Posterior vena cava (tissue), 2 donors: ENCODE data around the gene LGR5. TPM values are rescaled to one million over a fixed set of nuclear protein-coding genes. Genes with fewer than 3 reads are reported as not detected.

Experiments
- DNase-seq: peaks from one replicate; pipeline ENCODE4 v3.0.0-alpha.2; 2020; ENCODE audit warnings: low spot score
- intact Hi-C, 2 donors: fragments of 100-400 bp; cut with DNase I; formaldehyde crosslinking; loops; one replicate each; pipeline versions ENCODE4 v1.14.1 to v1.14.2; 2022 to 2023
- total RNA-seq, 2 donors: library from RNA; stranded (reverse); fragmentation: NEBNext Ultra II Directional; extraction: Animal tissue kit (Norgen Biotek cat#: 25700); gene quantifications; one replicate each; pipeline ENCODE4 v1.2.1, GENCODE V29; 2021
- donor health status: DM: yes; HTN: yes; CAD: no.
- donor health status: DM: yes; HTN: yes; CAD: no.

Gene LGR5
- total RNA-seq, 2 donors from 2014 or later = 0.38 to 1.3 TPM

DNA sequence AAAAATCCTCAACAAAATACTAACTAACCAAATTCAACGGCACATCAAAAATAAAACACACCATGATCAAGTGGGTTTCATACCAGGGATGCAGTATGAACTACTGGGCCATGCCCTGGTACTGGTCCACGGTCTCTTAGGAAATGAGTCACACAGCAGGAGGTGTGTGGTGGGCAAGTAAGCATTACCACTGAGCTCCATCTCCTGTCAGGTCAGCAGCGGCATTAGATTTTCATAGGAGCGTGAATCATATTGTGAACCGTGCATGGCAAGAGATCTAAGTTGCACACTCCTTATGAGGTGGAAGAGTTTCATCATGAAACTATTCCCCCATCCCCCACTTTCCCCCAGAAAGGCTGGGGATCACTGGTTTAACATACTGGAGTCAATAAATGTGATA, 6.7 kb upstream of the LGR5 start:
- intact Hi-C loops = loop anchor here in 1 of 2 donors (10.0 kb wide), 1 partner anchor 1482 kb away; no protein-coding TSS in a partner anchor
- no peak for DNase-seq

DNA sequence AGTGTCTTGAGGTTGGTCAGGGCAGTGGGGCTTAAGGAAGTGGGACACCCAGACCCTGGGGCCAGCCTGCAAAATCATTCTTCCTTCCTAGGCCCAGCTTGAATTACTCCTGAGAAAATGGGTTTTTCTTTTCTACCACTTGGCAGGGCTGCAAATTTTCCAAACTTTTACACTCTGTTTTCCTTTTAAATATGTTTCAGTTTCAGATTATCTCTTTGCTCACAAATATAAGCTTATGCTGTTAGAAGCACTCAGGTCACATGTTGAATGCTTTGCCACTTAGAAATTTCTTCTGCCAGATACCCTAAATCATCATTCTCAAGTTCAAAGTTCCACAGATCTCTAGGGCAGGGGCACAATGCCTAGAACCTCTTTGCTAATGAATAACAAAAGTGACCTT, 2.9 kb upstream of the LGR5 start:
- intact Hi-C loops = loop anchor here in 1 of 2 donors (10.0 kb wide), 1 partner anchor 1478 kb away; no protein-coding TSS in a partner anchor

DNA sequence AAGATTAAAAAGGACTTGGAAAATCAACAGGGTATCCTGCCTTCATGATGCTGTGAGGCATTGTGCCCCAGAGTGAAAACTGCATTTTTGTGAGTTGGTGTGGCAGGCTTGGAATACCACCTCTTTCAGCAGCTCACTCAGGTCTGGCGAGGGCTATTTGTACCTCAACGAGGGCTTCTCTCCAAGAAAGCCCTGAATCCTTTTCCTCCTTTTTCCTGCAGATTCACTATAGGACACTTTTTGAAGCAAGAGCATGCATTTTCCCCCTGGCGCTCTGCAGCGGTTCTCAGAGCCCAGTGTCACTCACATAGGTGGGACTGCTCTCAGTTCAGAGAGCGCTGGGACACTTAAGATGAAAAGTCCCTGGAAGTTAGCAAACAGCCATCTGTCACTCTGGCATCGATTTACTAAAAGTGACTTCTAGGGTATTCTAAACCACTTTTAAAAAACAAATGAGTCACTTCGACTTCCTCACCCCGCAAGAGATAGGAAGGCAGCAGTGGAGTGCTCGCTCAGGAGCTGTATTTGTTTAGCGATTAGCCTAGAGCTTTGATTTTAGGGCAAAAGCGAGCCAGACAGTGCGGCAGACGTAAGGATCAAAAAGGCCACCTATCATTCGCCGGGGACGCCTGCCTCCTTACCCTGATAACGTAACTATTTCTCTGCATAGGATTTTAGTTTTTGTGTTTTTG, 782 bp upstream of the LGR5 start:
- DNase-seq = no peak
- intact Hi-C loops = loop anchor here in 1 of 2 donors (10.0 kb wide), 1 partner anchor 1476 kb away; no protein-coding TSS in a partner anchor

More for the DNA sequence above, 2.9 kb upstream of the LGR5 start:
- DNase-seq = no peak

DNA sequence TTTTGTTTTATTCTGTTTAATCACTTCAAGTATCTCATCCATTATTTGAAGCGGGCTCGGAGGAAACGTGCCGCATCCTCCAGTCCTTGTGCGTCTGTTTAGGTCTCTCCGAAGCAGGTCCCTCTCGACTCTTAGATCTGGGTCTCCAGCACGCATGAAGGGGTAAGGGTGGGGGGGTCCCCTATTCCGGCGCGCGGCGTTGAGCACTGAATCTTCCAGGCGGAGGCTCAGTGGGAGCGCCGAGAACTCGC, 311 bp upstream of the LGR5 start:
- no peak for DNase-seq
- intact Hi-C loops = loop anchor here in 1 of 2 donors (10.0 kb wide), 1 partner anchor 1476 kb away; no protein-coding TSS in a partner anchor

DNA sequence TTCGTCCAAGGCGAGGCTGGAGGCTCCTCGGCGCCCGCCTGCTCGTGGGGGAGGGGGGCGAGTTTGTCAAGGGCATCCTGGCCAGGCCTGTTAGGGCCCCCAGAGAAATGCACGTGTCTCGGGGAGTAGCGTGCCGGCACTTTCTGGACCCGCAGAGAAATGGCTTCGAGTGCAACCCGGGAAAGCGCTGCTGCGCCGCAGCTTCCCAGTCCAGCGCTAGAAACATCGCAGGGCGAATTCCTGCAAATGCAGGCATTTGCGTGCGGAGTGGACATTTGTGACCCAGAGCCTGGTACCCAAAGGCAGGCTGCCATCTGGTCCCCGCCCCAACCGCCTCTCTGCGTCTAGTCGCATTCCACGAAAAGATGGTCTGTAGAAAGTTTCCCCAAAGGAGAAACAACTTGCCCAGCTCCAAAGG, 756 bp downstream of the LGR5 start:
- DNase-seq = no peak
- intact Hi-C loops = no loop called here

DNA sequence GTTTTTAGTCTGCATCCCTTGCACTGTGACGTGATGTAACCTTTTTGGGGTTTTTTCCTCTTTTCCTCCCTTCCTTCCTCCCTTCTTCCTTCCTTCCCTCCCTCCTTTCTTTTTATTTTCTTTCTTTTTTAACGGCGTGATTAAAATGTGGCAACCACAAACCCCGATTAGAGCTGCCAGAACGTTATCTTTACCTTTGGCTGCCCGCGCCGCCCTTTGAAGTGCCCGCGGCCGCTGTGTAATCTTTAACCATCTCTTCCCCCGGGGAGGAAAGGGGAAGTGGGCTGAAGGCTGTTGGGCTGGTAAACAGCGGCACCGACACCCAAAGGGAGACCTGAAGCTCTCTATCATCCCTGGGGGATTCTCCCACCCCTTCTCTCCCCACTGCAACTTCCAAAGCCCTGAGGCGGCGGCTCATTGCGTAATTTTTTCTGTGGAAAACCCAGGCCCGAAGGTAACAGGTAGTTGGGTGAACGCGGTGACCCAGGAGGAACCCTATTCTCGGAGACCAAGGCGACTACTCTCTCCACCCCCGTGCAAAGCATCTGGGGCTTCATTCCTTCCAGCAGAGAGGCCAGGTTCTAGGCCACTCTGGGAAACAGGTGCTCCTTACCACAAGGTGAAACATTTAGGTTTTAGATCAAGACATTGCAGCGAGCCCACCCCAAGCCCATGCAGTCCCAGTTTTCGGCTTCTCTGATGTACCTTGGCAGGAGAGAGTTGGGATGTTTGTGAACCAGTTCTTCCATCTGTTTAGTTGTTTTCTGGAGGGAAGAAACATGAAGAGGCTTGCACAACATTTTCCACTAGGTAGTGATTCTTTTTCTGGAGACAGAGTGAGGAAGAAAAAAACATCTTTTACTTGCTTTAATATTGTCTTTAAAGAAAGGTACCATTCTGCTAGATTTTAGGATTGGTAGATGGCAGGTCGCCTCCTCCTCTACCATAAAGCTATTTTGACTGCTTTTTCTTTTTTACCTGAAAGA, 1.5 kb downstream of the LGR5 start:
- DNase-seq = no peak
- intact Hi-C loops = no loop called here

DNA sequence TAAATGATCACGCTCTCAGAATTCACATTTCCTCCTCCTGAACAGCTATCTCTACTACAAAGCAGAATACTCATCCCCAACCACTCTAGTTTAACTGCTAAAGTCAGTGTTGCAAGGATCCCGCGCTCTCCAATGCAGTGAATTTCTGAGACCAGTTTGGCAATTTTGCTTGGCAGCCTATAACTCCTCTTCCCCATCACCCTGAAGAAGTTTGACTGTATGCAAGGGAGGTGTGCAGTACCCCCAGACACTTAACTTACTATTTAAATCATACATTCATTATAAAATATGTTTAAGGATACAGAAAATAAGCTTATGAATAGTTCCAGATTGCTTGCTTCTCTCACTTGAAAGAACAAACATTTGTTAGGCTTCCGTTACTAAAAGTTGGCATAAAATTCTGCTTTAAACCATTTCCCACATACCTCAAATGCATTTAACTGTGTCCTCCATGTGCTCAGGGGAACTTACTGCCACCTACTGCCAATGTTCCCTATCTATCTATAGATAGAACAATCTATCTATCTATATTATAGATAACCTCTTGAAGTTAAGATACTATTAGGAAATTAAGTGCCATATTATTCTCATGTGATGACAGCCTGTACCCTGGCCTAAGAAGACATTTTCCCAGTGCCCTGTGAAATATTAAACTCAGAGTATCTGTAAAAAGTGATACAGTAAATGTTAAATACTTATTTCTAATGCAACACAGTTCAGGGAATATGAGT, 2.4 kb downstream of the LGR5 start:
- no peak for DNase-seq
- intact Hi-C loops = no loop called here

DNA sequence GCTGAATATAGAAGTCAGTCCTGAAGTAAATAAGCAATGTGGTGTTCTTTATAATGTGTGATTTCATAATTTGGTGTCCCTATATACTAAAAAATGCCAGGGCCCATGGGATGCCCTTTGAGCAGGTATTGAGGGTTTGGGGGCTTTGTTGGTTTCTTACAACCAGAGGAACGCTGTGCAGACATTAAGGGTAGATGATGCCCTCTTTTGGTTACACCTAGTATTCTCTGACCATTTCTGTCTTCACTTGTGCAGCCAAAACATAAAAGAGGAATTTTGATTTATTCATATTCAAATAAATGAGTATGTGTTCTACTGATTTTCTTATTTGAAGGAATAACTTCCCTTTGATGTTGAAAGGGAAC, 3.0 kb downstream of the LGR5 start:
- DNase-seq = no peak
- intact Hi-C loops = no loop called here

DNA sequence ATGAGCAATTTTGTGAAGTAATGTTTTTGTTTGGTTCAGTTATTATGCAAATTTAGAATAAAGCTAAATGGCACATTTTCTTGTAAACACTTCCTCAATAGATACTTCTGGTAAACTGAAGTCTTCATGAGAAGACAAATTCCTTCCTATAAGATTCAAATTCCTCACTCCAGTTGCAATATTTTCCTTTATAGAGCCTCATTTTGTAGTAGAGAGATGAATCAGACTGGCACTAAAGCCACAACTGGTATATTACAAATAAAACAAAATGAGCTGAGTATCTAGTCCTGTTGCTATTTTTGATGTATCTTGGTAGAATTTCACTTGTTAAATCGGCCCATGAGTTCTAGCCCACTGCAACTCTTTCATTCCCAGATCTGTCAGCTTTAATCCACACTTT, 5.5 kb downstream of the LGR5 start:
- DNase-seq = no peak
- intact Hi-C loops = no loop called here

DNA sequence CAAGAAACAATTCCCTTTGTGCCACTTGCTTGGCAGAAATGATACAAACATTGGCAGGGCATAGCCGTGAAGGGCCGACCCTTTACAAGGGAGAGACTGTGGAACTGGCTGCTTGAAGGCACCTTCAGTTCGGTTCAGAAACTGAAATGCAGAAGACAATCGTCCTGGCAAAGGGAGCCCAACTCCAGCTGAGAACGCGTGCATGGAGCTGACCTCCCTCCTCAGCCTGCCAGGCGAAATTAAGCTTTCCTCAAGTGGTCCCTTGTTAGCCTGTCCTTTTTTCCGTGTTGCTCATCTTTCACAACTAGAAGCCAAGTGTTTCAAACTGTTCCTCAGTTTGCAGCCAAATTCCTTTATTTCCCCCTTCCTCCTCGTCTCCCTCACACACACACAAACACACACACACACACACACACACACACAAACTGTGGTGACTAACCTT, 8.1 kb downstream of the LGR5 start:
- intact Hi-C loops = no loop called here
- DNase-seq = no peak

DNA sequence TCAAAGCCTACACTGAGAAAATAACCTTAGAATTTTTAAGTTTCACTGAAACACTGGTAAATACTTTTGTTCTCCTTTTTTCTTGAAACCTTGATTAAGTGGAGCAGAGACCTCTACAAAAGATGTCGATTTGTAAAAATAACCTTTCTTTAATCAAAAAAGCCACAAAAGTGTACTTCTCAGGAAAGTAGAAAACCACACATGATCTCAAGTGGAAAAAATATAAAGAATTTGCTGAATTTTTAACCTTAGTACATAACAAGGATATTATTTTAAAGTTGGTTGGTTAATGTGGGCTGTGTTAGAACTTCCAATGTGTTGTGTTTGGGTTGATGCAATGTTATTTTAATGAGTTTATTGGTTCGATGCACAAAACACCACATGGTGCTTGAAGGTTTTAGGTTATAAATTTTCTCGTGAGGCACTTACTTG, 8.6 kb downstream of the LGR5 start:
- DNase-seq = no peak
- intact Hi-C loops = no loop called here

DNA sequence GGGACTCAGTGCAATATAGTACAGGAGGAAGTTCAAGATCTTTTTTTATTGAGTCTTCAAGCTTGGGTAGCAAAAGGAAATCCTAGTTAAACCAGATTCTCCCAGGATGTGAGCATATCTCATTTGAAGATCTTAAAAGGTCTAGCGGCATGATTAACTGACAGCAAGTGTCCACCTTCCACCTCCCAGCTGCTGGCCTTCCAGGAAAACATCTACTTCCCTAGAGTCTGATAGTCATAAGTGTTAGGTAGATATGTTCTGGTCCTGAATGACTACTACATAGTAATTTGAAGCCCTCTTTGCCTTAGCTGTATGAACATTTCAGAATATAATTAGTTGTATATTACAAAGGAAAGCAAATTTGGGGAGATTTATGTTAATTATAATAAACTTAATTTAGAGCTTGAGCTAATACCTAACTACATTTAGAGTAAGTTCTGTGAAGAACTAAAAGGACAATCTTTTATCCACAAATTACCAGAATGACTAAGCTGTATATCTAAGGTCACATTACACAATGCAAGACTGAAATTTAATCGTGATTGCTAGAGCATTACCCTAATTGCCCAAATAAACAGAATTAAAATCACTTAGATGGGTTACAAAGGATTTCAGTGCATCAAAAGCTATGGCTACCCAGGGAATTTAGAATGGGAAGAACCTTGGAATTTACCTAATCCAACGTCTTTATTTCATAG, 9.9 kb downstream of the LGR5 start:
- no peak for DNase-seq
- intact Hi-C loops = no loop called here

DNA sequence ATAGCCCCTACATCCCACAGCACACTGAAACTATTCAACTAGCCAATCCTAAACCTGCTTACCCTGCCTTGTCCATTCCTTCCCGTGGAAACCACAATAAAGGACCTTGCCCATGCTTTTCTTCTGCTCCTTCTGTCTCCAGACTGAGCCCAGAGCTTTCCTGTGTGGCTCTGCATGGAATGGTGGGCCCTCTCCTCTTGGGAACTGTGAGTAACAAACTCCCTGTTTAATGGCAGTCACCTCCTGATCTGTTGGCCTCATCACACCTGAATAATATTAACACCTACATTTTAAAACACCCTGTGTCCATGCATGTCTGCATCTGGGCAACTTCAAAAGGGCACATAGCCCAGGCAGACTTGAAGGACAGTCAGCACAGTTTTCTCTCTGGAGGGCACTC, 12.4 kb downstream of the LGR5 start:
- no peak for DNase-seq
- intact Hi-C loops = no loop called here

DNA sequence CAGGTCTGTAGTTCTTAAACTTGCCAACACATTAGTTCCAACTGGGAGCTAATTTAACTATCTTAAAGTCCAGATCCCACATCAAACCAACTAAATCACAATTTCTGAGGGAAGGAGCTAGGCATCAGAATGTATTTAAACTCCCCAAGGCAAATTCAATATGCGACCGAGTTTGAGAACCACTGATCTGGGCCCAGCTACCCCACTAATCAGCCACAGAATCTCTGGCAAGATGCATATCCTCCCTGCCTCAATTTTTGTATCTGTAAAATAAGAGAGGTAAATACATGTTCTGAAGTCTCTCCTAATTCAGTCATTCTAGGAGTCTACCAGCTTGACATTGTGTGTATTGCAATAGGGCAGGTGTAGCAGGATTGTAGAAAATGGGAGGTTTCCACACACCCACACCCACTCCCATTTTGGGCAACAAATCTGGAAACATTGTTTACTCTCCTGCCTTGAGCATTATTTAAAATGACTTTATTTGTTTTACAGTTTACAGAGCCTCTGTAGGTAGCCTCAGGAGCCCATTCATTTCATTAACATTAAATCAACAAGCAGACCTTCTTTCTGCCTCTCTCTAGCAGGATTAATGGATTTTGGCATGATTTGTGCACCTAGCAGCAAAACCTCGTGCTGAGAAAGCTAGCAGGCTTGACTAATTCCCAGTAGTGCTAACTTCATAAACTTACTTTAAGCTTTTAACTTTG, 15.6 kb downstream of the LGR5 start:
- intact Hi-C loops = no loop called here
- no peak for DNase-seq

DNA sequence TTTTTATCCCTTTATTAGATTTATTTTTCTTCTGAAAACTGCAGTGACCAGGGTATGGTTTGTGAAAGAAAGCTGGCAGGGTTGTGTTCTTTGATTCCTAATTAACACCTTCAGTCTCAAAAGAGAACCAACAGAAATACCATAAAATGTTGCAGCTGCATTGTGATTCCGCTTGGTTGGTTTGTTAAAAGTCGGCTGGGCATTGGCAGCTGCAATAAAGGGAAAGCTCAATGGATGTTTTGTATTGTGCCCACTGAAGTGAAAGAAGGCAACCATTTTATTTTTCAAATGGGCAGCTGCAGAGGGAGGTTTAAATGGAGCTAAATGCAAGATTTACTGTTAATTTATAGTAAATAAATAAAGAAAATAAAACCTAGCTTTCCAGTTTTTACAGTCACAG, 16.7 kb downstream of the LGR5 start:
- no peak for DNase-seq
- intact Hi-C loops = no loop called here

DNA sequence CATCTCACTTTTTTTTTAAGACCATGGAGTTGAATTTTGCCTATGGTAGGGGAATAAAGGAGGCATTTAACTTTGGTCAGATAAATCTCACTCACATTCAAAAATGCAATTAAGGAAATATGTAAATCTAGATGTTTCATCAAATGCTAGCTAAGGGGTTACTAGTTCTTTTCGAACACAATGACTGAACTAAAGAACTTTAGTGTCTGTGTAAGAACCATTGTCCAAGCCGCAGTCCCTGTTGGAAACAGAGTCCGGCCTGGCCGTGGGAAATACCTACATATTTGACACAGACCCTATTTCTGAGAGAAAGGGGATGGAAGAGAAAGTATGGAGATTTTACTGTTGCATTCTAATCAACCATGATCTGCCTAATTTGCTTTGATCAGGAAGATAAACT, 17.4 kb downstream of the LGR5 start:
- no peak for DNase-seq
- intact Hi-C loops = no loop called here

DNA sequence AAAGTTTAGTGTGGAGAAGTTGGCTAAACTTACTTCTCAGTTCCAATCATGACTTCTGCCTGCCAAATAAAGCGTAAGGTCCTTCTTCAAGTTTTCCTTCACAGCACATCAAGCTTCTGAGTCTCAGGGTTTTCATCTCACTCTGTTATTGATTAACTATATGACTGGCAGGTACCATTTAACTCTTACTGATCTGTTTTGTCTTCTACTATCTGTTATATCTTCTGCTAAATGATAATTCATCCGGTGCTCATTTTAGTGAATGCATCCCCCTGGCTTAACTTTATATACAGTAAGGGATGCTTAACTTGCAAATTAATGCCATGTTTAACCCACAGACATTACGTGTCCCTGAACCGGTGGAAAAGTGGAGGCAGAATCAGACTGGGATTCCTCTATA, 20.7 kb downstream of the LGR5 start:
- intact Hi-C loops = no loop called here
- DNase-seq = no peak

DNA sequence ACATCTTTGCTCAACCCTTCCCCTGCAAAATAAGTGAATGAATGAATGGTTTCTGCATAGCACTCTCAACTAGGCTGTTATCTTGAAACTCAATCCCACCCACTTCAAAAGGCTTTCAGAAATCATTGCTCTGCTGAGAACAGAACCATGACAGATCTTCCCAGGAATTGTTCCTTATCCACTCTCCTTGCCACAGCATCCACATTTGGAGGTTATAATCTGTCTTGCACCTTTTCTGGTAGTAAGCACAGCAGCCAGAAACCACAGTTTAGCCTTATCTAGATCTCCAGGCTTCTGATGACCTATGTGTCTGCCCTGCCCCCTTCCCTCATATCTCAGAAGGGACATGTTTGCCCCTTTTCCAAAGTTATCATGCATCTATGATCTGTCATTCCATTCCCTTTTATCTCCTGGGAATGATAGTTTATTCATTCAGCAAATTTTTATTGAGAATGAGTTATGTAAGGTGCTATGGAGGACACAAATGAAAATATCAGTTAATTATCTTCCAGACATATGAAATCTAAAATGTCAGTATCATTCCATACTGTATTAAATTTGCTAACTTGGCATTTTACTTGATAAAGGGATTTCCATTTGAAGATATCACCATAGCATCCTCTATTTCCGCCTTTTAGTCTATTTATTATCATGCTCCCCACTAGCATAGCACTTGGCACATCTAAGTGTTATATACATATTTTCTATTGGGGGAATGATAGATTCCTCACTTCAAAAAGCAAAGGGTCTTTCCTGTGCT, 21.4 kb downstream of the LGR5 start:
- intact Hi-C loops = no loop called here
- DNase-seq = no peak
